Breast epithelium (tissue), 4 donors: ENCODE measurements around the gene MRM2. TPM values are rescaled to one million over a fixed set of nuclear protein-coding genes. Genes with fewer than 3 reads are reported as not detected.

Experiments
- DNase-seq, 2 donors: peaks; one replicate each; pipeline ENCODE4 v3.0.0-alpha.2; 2019; ENCODE audit warnings: low spot score in 2 of 2
- H3K27ac ChIP-seq, 2 donors: fragments of 200-600 bp; sonication (generic) in 1 of 2; one replicate each; pipeline ENCODE4 v1.5.1; 2016 to 2019; ENCODE audit warnings: mild to moderate bottlenecking in 1 of 2
- H3K27me3 ChIP-seq, 2 donors: fragments of 200-600 bp; sonication (generic) in 1 of 2; one replicate each; pipeline versions ENCODE4 v1.5.1 to v1.6.0; 2017 to 2019; ENCODE audit warnings: control low read depth in 1 of 2, mild to moderate bottlenecking in 1 of 2
- H3K36me3 ChIP-seq: fragments of 200-600 bp; one replicate; pipeline ENCODE4 v1.5.1; 2019
- H3K4me1 ChIP-seq, 2 donors: fragments of 200-600 bp; sonication (generic); one replicate each; pipeline ENCODE4 v1.5.1; 2016 to 2019; ENCODE audit warnings: control low read depth in 1 of 2
- H3K4me3 ChIP-seq, 3 donors: fragments of 200-600 bp; sonication (generic); 1 replicate in 2 of 3; 2 replicates in 1 of 3; pipeline ENCODE4 v1.5.1; 2016 to 2019; ENCODE audit warnings: mild to moderate bottlenecking in 3 of 3, moderate library complexity in 2 of 3
- H3K9me3 ChIP-seq, 2 donors: fragments of 200-600 bp; sonication (generic) in 1 of 2; one replicate each; pipeline ENCODE4 v1.5.1; 2016 to 2019; ENCODE audit warnings: control low read depth in 1 of 2
- POLR2A ChIP-seq: fragments of 450-650 bp; IDR thresholded peaks from one replicate; pipeline ENCODE4 v1.6.1; 2016; ENCODE audit warnings: antibody characterized with exemption, mild to moderate bottlenecking, moderate library complexity
- POLR2AphosphoS5 ChIP-seq, 3 donors: sonication (generic); formaldehyde crosslinking; IDR thresholded peaks; one replicate each; pipeline ENCODE4 v1.6.1; 2017; ENCODE audit warnings: antibody characterized with exemption in 3 of 3
- intact Hi-C: fragments of 100-400 bp; cut with DNase I; formaldehyde crosslinking; loops from one replicate; pipeline ENCODE4 v1.15.1; 2023; ENCODE audit warnings: low total_unique reads
- total RNA-seq, 3 donors: library from RNA; depleted of rRNA; stranded (reverse); fragments of >200 nt; gene quantifications; one replicate each; pipeline ENCODE4 v1.1.0, GENCODE V29; 2016
- TF ChIP-seq, protein P1 (sequence below), 3 donors: fragments of 450-650 bp; IDR thresholded peaks; one replicate each; pipeline ENCODE4 v1.5.1; 2016 to 2017; ENCODE audit warnings: antibody characterized with exemption in 3 of 3, mild to moderate bottlenecking in 3 of 3, moderate library complexity in 3 of 3

Gene MRM2
- total RNA-seq, 3 donors from 2014 or later, result 10.9 to 20.2 (median 18.0) TPM

DNA sequence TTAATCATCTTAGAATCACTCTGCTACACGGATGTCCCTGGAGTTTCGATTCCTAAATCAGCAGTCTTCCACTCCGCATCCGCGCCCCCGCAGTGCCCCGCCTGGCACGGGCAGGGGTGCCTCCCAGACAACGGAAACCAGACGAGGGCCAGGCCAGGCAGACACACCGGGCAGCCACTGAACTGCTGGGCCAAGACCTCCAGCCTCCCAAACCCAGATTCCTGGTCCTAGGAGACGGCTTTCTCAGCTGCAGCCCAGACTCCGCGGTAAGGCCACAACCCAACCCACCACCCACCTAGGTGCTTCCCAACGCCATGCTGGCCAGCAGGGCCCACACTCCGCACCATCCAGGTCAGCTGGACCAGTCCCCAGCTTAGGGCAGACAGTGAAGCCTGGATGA, 42.5 kb downstream of the MRM2 start:
- intact Hi-C loops, result no loop called here
- no peaks in the 10 kb centered on the region for H3K36me3 ChIP-seq
- H3K27ac ChIP-seq, result no peak overlapping the region
- DNase-seq, result no peak
- no peaks in the 10 kb centered on the region for H3K27me3 ChIP-seq
- no peaks in the 10 kb centered on the region for H3K9me3 ChIP-seq
- H3K4me3 ChIP-seq, result no peak overlapping the region
- H3K4me1 ChIP-seq, result no peaks in the 10 kb centered on the region
- TF ChIP-seq POLR2AphosphoS5 (IDR thresholded peaks at IDR 0.05), result no peak
- TF ChIP-seq, protein P1, sequence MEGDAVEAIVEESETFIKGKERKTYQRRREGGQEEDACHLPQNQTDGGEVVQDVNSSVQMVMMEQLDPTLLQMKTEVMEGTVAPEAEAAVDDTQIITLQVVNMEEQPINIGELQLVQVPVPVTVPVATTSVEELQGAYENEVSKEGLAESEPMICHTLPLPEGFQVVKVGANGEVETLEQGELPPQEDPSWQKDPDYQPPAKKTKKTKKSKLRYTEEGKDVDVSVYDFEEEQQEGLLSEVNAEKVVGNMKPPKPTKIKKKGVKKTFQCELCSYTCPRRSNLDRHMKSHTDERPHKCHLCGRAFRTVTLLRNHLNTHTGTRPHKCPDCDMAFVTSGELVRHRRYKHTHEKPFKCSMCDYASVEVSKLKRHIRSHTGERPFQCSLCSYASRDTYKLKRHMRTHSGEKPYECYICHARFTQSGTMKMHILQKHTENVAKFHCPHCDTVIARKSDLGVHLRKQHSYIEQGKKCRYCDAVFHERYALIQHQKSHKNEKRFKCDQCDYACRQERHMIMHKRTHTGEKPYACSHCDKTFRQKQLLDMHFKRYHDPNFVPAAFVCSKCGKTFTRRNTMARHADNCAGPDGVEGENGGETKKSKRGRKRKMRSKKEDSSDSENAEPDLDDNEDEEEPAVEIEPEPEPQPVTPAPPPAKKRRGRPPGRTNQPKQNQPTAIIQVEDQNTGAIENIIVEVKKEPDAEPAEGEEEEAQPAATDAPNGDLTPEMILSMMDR (IDR thresholded peaks at IDR 0.05), result no peak
- TF ChIP-seq POLR2A, result no peak

DNA sequence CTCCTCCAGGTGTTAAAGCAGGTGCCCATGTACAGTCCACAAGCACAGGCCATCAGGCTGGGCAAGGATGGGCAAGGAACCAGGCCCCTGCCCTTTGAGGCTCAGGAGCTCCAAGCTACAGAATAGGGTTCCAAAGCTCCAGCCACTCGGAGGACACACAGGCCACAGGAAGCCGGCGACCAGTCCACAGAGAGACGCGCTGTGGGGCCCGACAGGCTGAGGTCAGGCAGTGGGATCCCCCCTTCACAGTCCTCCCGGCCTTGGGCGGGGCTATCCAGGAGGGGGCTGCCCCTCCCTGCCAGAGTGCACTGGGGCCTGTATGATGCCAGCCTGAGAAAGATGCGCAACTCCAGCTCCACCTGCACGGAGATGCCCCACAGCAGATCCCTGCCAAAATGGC, 43.2 kb downstream of the MRM2 start:
- Histone ChIP-seq H3K27ac (no peak overlapping the region), H3K4me3 (no peak overlapping the region), H3K9me3 (no peaks in the 10 kb centered on the region), H3K4me1 (no peaks in the 10 kb centered on the region), H3K27me3 (no peaks in the 10 kb centered on the region), H3K36me3 (no peaks in the 10 kb centered on the region)
- intact Hi-C loops, result no loop called here
- no peak for DNase-seq
- TF ChIP-seq, protein P1 (IDR thresholded peaks at IDR 0.05), result no peak
- no peak for TF ChIP-seq POLR2A
- TF ChIP-seq POLR2AphosphoS5 (IDR thresholded peaks at IDR 0.05), result no peak

DNA sequence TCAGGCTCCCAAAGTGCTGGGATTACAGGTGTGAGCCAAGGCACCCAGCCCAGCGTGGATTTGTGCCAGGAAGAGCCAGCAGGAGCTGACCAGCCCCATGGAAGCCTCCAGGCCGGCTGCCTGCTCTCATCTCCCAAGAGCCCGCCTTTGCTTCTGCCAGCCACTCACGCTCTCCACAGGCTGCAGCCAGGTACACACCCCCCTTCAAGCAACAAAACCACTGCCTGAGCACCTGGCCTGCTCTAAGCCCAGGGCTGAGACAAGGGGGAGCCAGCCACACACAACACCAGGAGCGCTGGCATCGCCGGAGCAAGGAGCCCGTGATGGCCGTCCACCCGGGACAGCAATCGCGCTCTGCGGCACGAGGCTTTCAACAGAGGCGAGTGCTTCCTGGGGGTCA, 43.8 kb downstream of the MRM2 start:
- Histone ChIP-seq H3K27ac (no peak overlapping the region), H3K4me1 (no peaks in the 10 kb centered on the region), H3K4me3 (no peak overlapping the region), H3K36me3 (no peaks in the 10 kb centered on the region), H3K27me3 (no peaks in the 10 kb centered on the region), H3K9me3 (no peaks in the 10 kb centered on the region)
- no peak for DNase-seq
- intact Hi-C loops, result no loop called here
- TF ChIP-seq POLR2AphosphoS5 (IDR thresholded peaks at IDR 0.05), result no peak
- TF ChIP-seq, protein P1 (IDR thresholded peaks at IDR 0.05), result no peak
- no peak for TF ChIP-seq POLR2A

DNA sequence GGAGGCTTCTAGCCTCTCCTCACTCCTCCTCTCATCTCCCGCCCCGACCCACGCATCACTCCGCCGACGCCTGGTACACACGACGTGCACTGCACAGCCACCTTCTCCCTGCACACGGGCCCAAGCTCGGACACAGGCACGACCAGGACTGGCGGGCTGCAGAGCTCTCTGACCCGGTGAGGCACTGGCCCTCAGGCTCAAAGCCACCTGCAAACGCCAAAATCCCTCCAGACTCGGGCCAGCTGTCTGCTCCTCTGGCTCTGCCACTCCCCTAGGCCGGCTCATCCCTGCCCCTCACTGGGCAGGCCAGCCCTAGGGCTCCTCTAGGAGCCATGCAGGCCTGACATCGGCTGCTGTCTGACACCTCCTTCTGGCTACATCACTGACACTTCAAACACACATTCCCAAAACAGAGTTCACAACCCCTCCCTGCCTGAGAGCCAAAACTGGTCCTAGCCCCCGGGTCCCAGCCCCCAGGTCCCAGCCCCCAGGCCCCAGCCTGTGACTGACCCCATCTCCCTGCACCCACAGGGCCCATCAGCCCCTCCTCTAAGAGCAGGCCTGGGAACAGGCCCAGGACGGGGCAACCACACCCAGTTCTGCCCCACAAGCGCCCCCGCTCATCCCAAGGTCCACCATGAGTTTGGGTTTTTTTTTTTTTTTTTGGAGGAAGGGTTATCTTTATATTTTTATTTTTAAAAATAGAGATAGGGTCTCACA, 44.4 kb downstream of the MRM2 start:
- DNase-seq, result no peak
- H3K27me3 ChIP-seq, result no peaks in the 10 kb centered on the region

More for the DNA sequence above, 44.4 kb downstream of the MRM2 start:
- Histone ChIP-seq H3K27ac (no peak overlapping the region), H3K9me3 (no peaks in the 10 kb centered on the region), H3K4me1 (no peaks in the 10 kb centered on the region), H3K36me3 (no peaks in the 10 kb centered on the region), H3K4me3 (no peak overlapping the region)
- no peak for TF ChIP-seq POLR2A
- TF ChIP-seq, protein P1 (IDR thresholded peaks at IDR 0.05), result no peak
- TF ChIP-seq POLR2AphosphoS5 (IDR thresholded peaks at IDR 0.05), result no peak
- intact Hi-C loops, result no loop called here
